Aorta (tissue), 5 donors: ENCODE measurements around the gene LRFN4. TPM values are rescaled to one million over a fixed set of nuclear protein-coding genes. Genes with fewer than 3 reads are reported as not detected.

ENCODE experiments used
- ATAC-seq: fragments of 200-7000 bp; cut with Tn5 transposase; one replicate; pipeline ENCODE4 v1.9.1; 2022; ENCODE audit warnings: moderate library complexity; ENCODE audit not compliant: low FRiP score
- DNase-seq, 2 donors: peaks; one replicate each; pipeline ENCODE4 v3.0.0-alpha.2; 2020
- H3K27ac ChIP-seq, 2 donors: one replicate each; pipeline ENCODE4 v1.5.1; 2013; ENCODE audit warnings: low read length in 2 of 2, mild to moderate bottlenecking in 2 of 2, moderate library complexity in 2 of 2, control low read depth in 1 of 2, inconsistent platforms in 1 of 2, low read depth in 1 of 2
- H3K27me3 ChIP-seq, 2 donors: one replicate each; pipeline ENCODE4 v1.6.1; 2013; ENCODE audit warnings: control low read depth in 1 of 2, low read length in 1 of 2, mild to moderate bottlenecking in 1 of 2, moderate library complexity in 1 of 2; ENCODE audit not compliant: insufficient read depth in 2 of 2, control insufficient read depth in 1 of 2
- H3K36me3 ChIP-seq, 2 donors: one replicate each; pipeline ENCODE4 v1.6.1; 2013; ENCODE audit warnings: control low read depth in 1 of 2, low read length in 1 of 2, mild to moderate bottlenecking in 1 of 2; ENCODE audit not compliant: insufficient read depth in 2 of 2, control insufficient read depth in 1 of 2
- H3K4me1 ChIP-seq, 2 donors: one replicate each; pipeline ENCODE4 v1.6.1; 2013; ENCODE audit warnings: low read length in 2 of 2, control low read depth in 1 of 2, mild to moderate bottlenecking in 1 of 2, moderate library complexity in 1 of 2; ENCODE audit not compliant: insufficient read depth in 2 of 2, control insufficient read depth in 1 of 2
- H3K4me3 ChIP-seq, 2 donors: one replicate each; pipeline ENCODE4 v1.5.1; 2013; ENCODE audit warnings: low read length in 2 of 2, control low read depth in 1 of 2, mild to moderate bottlenecking in 1 of 2
- H3K9me3 ChIP-seq: one replicate; pipeline ENCODE4 v1.6.1; 2013; ENCODE audit warnings: mild to moderate bottlenecking, low read length; ENCODE audit not compliant: control insufficient read depth
- WGBS, 2 donors: extraction: QIAGEN DNeasy Blood & Tissue Kit; methylation state at CpG; one replicate each; pipeline ENCODE4 v1.1.7; 2013; 5-methylcytosine and 5-hydroxymethylcytosine counted together
- intact Hi-C, 2 donors: fragments of 100-400 bp; cut with DNase I; formaldehyde crosslinking; loops; one replicate each; pipeline versions ENCODE4 v1.14.2 to v1.15.0; 2022
- polyA plus RNA-seq, 2 donors: library from polyadenylated mRNA; stranded (reverse); fragments of 200-250 nt; gene quantifications; one replicate each; pipeline ENCODE4 v1.2.3, GENCODE V29; 2013
- total RNA-seq, 2 donors: library from RNA; stranded (reverse); fragmentation: NEBNext Ultra II Directional; extraction: Animal tissue kit (Norgen Biotek cat#: 25700); gene quantifications; one replicate each; pipeline ENCODE4 v1.2.1, GENCODE V29; 2021
- donor health status: healthy with polysubstance abuse.
- donor health status: Bipolar disorder and iron deficiency.
- donor health status: DM: no; HTN: no; CAD: no.
- donor health status: DM: no; HTN: no; CAD: no.
- donor health status: DM: yes; HTN: yes; CAD: no.

The LRFN4 gene
- total and polyA plus RNA-seq, 4 donors: 4.4 to 13.8 (median 9.8) TPM

GRCh38 chr11:66879583-66879982 is 22.7 kb downstream of the LRFN4 start:
- intact Hi-C loops: no loop called here
- Histone ChIP-seq H3K36me3 (no peaks in the 10 kb centered on the region), H3K9me3 (no peaks in the 10 kb centered on the region), H3K4me3 (no peak overlapping the region), H3K4me1 (no peaks in the 10 kb centered on the region), H3K27me3 (no peaks in the 10 kb centered on the region), H3K27ac (no peak overlapping the region)
- WGBS, 2 donors: 92 to 93% methylated on average over 9 of the region's 9 CpGs
- no peak for ATAC-seq
- DNase-seq: no peak

GRCh38 chr11:66879999-66880398 is 23.1 kb downstream of the LRFN4 start:
- ATAC-seq (no peak), DNase-seq (no peak)
- Histone ChIP-seq H3K27ac (no peak overlapping the region), H3K36me3 (no peaks in the 10 kb centered on the region), H3K27me3 (no peaks in the 10 kb centered on the region), H3K9me3 (no peaks in the 10 kb centered on the region), H3K4me1 (no peaks in the 10 kb centered on the region), H3K4me3 (no peak overlapping the region)
- intact Hi-C loops: loop anchor here in 1 of 2 donors (5.0 kb wide), 2 partner anchors 33 to 188 kb away; no protein-coding TSS in a partner anchor
- 59 to 70% methylated on average over 8 of the region's 8 CpGs for WGBS, 2 donors

GRCh38 chr11:66880496-66881450 is 23.9 kb downstream of the LRFN4 start:
- Histone ChIP-seq H3K4me1 (no peaks in the 10 kb centered on the region), H3K27ac (no peak overlapping the region), H3K36me3 (no peaks in the 10 kb centered on the region), H3K4me3 (no peak overlapping the region), H3K27me3 (no peaks in the 10 kb centered on the region), H3K9me3 (no peaks in the 10 kb centered on the region)
- no peak for ATAC-seq
- 81 to 83% methylated on average over 14 of the region's 14 CpGs for WGBS, 2 donors
- no peak for DNase-seq
- intact Hi-C loops: loop anchor here in 1 of 2 donors (5.0 kb wide), 2 partner anchors 33 to 188 kb away; no protein-coding TSS in a partner anchor

- ATAC-seq: no peak
- intact Hi-C loops: loop anchor here in 1 of 2 donors (5.0 kb wide), 2 partner anchors 34 to 189 kb away; no protein-coding TSS in a partner anchor
- no peaks in the 10 kb centered on the region for H3K4me1 ChIP-seq
- no peak overlapping the region for H3K27ac ChIP-seq
- H3K4me3 ChIP-seq: no peak overlapping the region
- H3K27me3 ChIP-seq: no peaks in the 10 kb centered on the region
- WGBS, 2 donors: 95 to 98% methylated on average over 10 of the region's 10 CpGs
- H3K9me3 ChIP-seq: no peaks in the 10 kb centered on the region
- no peak for DNase-seq
- no peaks in the 10 kb centered on the region for H3K36me3 ChIP-seq
These were observed 24.6 kb downstream of the LRFN4 start for GRCh38 chr11:66881451-66881835.

- ATAC-seq (no peak), DNase-seq (no peak)
- Histone ChIP-seq H3K9me3 (no peaks in the 10 kb centered on the region), H3K27me3 (no peaks in the 10 kb centered on the region), H3K27ac (no peak overlapping the region), H3K36me3 (no peaks in the 10 kb centered on the region), H3K4me1 (no peaks in the 10 kb centered on the region), H3K4me3 (no peak overlapping the region)
- intact Hi-C loops: loop anchor here in 1 of 2 donors (5.0 kb wide), 2 partner anchors 35 to 190 kb away; no protein-coding TSS in a partner anchor
- 75 to 82% methylated on average over 9 of the region's 9 CpGs for WGBS, 2 donors
These were observed 25.1 kb downstream of the LRFN4 start for GRCh38 chr11:66881927-66882452.

- peak overlapping the region in 1 of 2 donors; percentile 9 for H3K4me3 ChIP-seq
- H3K27ac ChIP-seq: no peak overlapping the region
- H3K27me3 ChIP-seq: no peaks in the 10 kb centered on the region
- DNase-seq: no peak
- no peaks in the 10 kb centered on the region for H3K4me1 ChIP-seq
- H3K9me3 ChIP-seq: no peaks in the 10 kb centered on the region
- ATAC-seq: no peak
- WGBS, 2 donors: 17 to 20% methylated on average over 14 of the region's 14 CpGs
- H3K36me3 ChIP-seq: no peaks in the 10 kb centered on the region
- intact Hi-C loops: loop anchor here in 1 of 2 donors (5.0 kb wide), 2 partner anchors 35 to 190 kb away; no protein-coding TSS in a partner anchor
These were observed 25.7 kb downstream of the LRFN4 start for GRCh38 chr11:66882561-66883015.

- no peaks in the 10 kb centered on the region for H3K36me3 ChIP-seq
- intact Hi-C loops: loop anchor here in 1 of 2 donors (5.0 kb wide), 2 partner anchors 36 to 191 kb away; no protein-coding TSS in a partner anchor
- no peaks in the 10 kb centered on the region for H3K4me1 ChIP-seq
- no peak overlapping the region for H3K27ac ChIP-seq
- H3K9me3 ChIP-seq: no peaks in the 10 kb centered on the region
- no peaks in the 10 kb centered on the region for H3K27me3 ChIP-seq
- peak overlapping the region in 1 of 2 donors; percentile 9 for H3K4me3 ChIP-seq
- 25 to 31% methylated on average over 29 of the region's 29 CpGs for WGBS, 2 donors
- ATAC-seq: peak; percentile 47
- DNase-seq: peak; percentile 85 to 92
These were observed 26.4 kb downstream of the LRFN4 start for GRCh38 chr11:66883016-66883965.

GRCh38 chr11:66884443-66884842 is 27.6 kb downstream of the LRFN4 start:
- Histone ChIP-seq H3K27me3 (no peaks in the 10 kb centered on the region), H3K4me1 (no peaks in the 10 kb centered on the region), H3K27ac (no peak overlapping the region), H3K9me3 (no peaks in the 10 kb centered on the region), H3K36me3 (no peaks in the 10 kb centered on the region), H3K4me3 (no peak overlapping the region)
- intact Hi-C loops: loop anchor here in 1 of 2 donors (5.0 kb wide), 2 partner anchors 37 to 192 kb away; no protein-coding TSS in a partner anchor
- WGBS, 2 donors: 96 to 97% methylated on average over 4 of the region's 4 CpGs
- ATAC-seq (no peak), DNase-seq (no peak)
